Neuronal stem cell (in vitro differentiated cells): Measurements from ENCODE around the gene KCNJ5.

Experiments used
- DNase-seq: peaks from one replicate; pipeline ENCODE4 v3.0.0-alpha.2; 2013; ENCODE audit warnings: low spot score
- H2AFZ ChIP-seq: one replicate; pipeline ENCODE4 v1.6.1; 2013; ENCODE audit warnings: mild to moderate bottlenecking, low read length, inconsistent platforms
- H2AK5ac ChIP-seq: 2 replicates; pipeline ENCODE4 v1.6.1; 2013; ENCODE audit warnings: low read depth, mild to moderate bottlenecking, inconsistent platforms, low read length, moderate library complexity, mixed read lengths
- H2BK120ac ChIP-seq: 2 replicates; pipeline ENCODE4 v1.6.1; 2013; ENCODE audit warnings: low read depth, mild to moderate bottlenecking, inconsistent platforms, low read length, moderate library complexity, mixed read lengths
- H2BK12ac ChIP-seq: one replicate; pipeline ENCODE4 v1.6.1; 2013; ENCODE audit warnings: low read length, inconsistent platforms
- H2BK15ac ChIP-seq: 2 replicates; pipeline ENCODE4 v1.6.1; 2013; ENCODE audit warnings: mild to moderate bottlenecking, low read length, inconsistent platforms, mixed read lengths
- H2BK5ac ChIP-seq: one replicate; pipeline ENCODE4 v1.6.1; 2013; ENCODE audit warnings: inconsistent platforms, mild to moderate bottlenecking, low read length, moderate library complexity
- H3K14ac ChIP-seq: one replicate; pipeline ENCODE4 v1.6.1; 2013; ENCODE audit warnings: low read length, inconsistent platforms
- H3K18ac ChIP-seq: 2 replicates; pipeline ENCODE4 v1.6.1; 2013; ENCODE audit warnings: low read length, inconsistent platforms
- H3K23ac ChIP-seq: 2 replicates; pipeline ENCODE4 v1.6.1; 2013; ENCODE audit warnings: low read depth, mild to moderate bottlenecking, mixed read lengths, low read length, inconsistent platforms; ENCODE audit not compliant: poor library complexity
- H3K27ac ChIP-seq: replicated peaks from 3 replicates; pipeline ENCODE4 v1.5.1; 2013; ENCODE audit warnings: low read length, inconsistent platforms
- H3K27me3 ChIP-seq, 3 experiments: 2 replicates each; pipeline ENCODE4 v1.6.1; 2013; ENCODE audit warnings: low read length in 3 of 3, mild to moderate bottlenecking in 2 of 3, inconsistent platforms in 1 of 3, low read depth in 1 of 3, mixed read lengths in 1 of 3, moderate library complexity in 1 of 3; ENCODE audit not compliant: control insufficient read depth in 3 of 3, insufficient read depth in 3 of 3
- H3K36me3 ChIP-seq, 2 donors: replicated peaks in 1 of 2; 2 replicates each; pipeline ENCODE4 v1.6.1; 2013; ENCODE audit warnings: low read length in 2 of 2; ENCODE audit not compliant: control insufficient read depth in 2 of 2, insufficient read depth in 2 of 2
- H3K4ac ChIP-seq: 2 replicates; pipeline ENCODE4 v1.6.1; 2013; ENCODE audit warnings: inconsistent platforms, mild to moderate bottlenecking, low read length, moderate library complexity
- H3K4me1 ChIP-seq, 2 donors: 1 replicate in 1 of 2; 2 replicates in 1 of 2; pipeline ENCODE4 v1.6.1; 2013; ENCODE audit warnings: low read length in 2 of 2, low read depth in 1 of 2; ENCODE audit not compliant: control insufficient read depth in 2 of 2, insufficient read depth in 1 of 2
- H3K4me2 ChIP-seq: one replicate; pipeline ENCODE4 v1.6.1; 2013; ENCODE audit warnings: mild to moderate bottlenecking, low read length, inconsistent platforms; ENCODE audit not compliant: insufficient read depth, poor library complexity, severe bottlenecking
- H3K4me3 ChIP-seq, 2 donors: 2 replicates each; pipeline ENCODE4 v1.5.1; 2013; ENCODE audit warnings: low read length in 2 of 2, mild to moderate bottlenecking in 2 of 2, inconsistent platforms in 1 of 2, moderate library complexity in 1 of 2
- H3K79me1 ChIP-seq: one replicate; pipeline ENCODE4 v1.6.1; 2013; ENCODE audit warnings: low read depth, mild to moderate bottlenecking, inconsistent platforms, low read length, moderate library complexity
- H3K9ac ChIP-seq: one replicate; pipeline ENCODE4 v1.6.1; 2013; ENCODE audit warnings: mild to moderate bottlenecking, low read depth, low read length, inconsistent platforms; ENCODE audit not compliant: poor library complexity
- H3K9me3 ChIP-seq, 2 donors: replicated peaks in 1 of 2; 2 replicates each; pipeline versions ENCODE3 to v1.6.1; 2013; ENCODE audit warnings: low read length in 2 of 2, mild to moderate bottlenecking in 2 of 2, inconsistent platforms in 1 of 2, low read depth in 1 of 2, mixed read lengths in 1 of 2, moderate library complexity in 1 of 2; ENCODE audit not compliant: control insufficient read depth in 2 of 2, insufficient read depth in 1 of 2
- H4K8ac ChIP-seq: one replicate; pipeline ENCODE4 v1.6.1; 2013; ENCODE audit warnings: low read depth, mild to moderate bottlenecking, inconsistent platforms, low read length, moderate library complexity
- H4K91ac ChIP-seq: one replicate; pipeline ENCODE4 v1.6.1; 2013; ENCODE audit warnings: low read length, low read depth, mild to moderate bottlenecking, inconsistent platforms; ENCODE audit not compliant: poor library complexity
- WGBS, 2 donors: extraction: QIAGEN DNeasy Blood & Tissue Kit; methylation state at CpG; one replicate each; pipeline ENCODE4 v1.1.7; 2013; ENCODE audit warnings: missing lambda C conversion rate in 2 of 2, mixed read lengths in 1 of 2; ENCODE audit not compliant: insufficient read length in 2 of 2, insufficient replicate concordance in 1 of 2; ENCODE audit errors: extremely low coverage in 2 of 2; 5-methylcytosine and 5-hydroxymethylcytosine counted together

The KCNJ5 gene

DNA sequence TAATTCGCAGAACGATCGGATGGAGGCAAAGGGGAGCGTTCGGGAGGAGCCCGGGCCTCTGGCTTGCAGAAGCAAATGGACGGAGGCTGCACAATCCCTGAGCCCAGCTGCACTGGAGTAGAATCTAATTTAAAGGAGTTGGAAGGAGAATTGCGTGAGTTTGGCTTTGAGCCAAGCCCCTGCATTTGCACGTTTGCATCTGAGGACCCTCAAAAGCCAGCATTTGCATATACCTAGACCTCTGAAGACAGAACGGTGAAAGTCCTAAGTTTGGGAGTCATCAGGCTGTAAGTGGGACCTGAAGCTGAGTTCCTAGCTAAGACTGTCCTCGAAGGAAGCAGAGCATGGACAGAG, 35.9 kb downstream of the KCNJ5 start:
- no peaks in the 10 kb centered on the region for H3K36me3 ChIP-seq
- peaks cover 13 to 21% of the 10 kb centered on the region in 2 donors for H3K4me1 ChIP-seq
- no peaks in the 10 kb centered on the region for H3K9me3 ChIP-seq
- H3K4me3 ChIP-seq = no peak overlapping the region
- no CpG with 5 or more reads among the region's 11 CpGs for WGBS, 2 donors
- no peak for DNase-seq
- no peak overlapping the region for H3K9ac ChIP-seq
- H2BK5ac ChIP-seq = no peak overlapping the region
- no peak overlapping the region for H4K8ac ChIP-seq
- no peak overlapping the region for H3K14ac ChIP-seq
- H2BK12ac ChIP-seq = no peak overlapping the region
- no peak overlapping the region for H2AFZ ChIP-seq
- no peak overlapping the region for H4K91ac ChIP-seq
- peak overlapping the region; percentile 87 for H3K18ac ChIP-seq
- peak overlapping the region; percentile 61 for H2BK15ac ChIP-seq
- peaks cover 2 to 46% (median 25%) of the 10 kb centered on the region in 3 experiments for H3K27me3 ChIP-seq
- H3K79me1 ChIP-seq = no peaks in the 10 kb centered on the region
- no peak overlapping the region for H3K27ac ChIP-seq
- peak overlapping the region; percentile 6 for H2AK5ac ChIP-seq
- H2BK120ac ChIP-seq = no peak overlapping the region
- no peak overlapping the region for H3K4me2 ChIP-seq
- H3K4ac ChIP-seq = no peak overlapping the region
- peak overlapping the region; percentile 89 for H3K23ac ChIP-seq

DNA sequence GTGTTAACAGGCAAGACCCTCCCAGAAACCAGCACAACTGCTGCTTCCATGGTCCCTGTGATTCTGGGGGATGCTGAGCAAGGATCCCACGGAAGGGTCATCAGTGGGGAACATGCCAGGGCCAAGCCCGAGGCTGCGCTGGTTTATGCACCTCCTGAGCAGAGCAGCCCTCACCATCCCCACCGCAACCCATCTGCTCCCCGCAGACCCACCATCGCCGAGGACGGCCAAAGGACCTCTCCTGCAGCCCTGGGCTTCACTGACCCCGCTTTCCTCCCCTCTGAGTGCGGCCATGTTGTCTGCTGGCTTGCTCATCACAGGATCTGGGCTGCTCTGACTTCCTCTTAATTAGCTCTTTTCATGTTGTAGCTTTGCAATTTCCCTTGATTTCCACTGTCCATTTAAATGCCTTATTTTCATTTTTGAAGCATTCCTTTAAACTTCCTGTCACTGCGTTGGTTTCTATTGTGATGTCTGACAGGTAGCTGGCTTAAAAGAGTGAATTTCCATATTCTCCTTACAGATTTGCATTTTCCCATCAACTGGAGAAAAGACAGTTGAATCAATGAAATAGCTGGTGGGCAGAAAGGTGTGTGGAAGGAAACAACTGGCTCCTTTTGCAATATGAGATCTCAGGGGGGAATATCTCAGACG, 36.7 kb downstream of the KCNJ5 start:
- H3K18ac ChIP-seq = peak overlapping the region; percentile 84
- H2BK120ac ChIP-seq = peak overlapping the region; percentile 73
- H3K4me2 ChIP-seq = no peak overlapping the region
- no peaks in the 10 kb centered on the region for H3K36me3 ChIP-seq
- no peak overlapping the region for H3K9ac ChIP-seq
- H3K4ac ChIP-seq = no peak overlapping the region
- H3K23ac ChIP-seq = no peak overlapping the region
- peak overlapping the region; percentile 34 for H2AFZ ChIP-seq
- no peak overlapping the region for H3K14ac ChIP-seq
- H3K9me3 ChIP-seq = no peaks in the 10 kb centered on the region
- H2BK15ac ChIP-seq = no peak overlapping the region
- WGBS, 2 donors = no CpG with 5 or more reads among the region's 12 CpGs
- H4K91ac ChIP-seq = no peak overlapping the region
- no peaks in the 10 kb centered on the region for H3K79me1 ChIP-seq
- H4K8ac ChIP-seq = no peak overlapping the region
- H3K4me3 ChIP-seq = no peak overlapping the region
- peaks cover 2 to 46% (median 25%) of the 10 kb centered on the region in 3 experiments for H3K27me3 ChIP-seq
- peak overlapping the region; percentile 87 for H2BK12ac ChIP-seq
- peaks cover 13 to 21% of the 10 kb centered on the region in 2 donors for H3K4me1 ChIP-seq
- H2BK5ac ChIP-seq = no peak overlapping the region
- no peak overlapping the region for H2AK5ac ChIP-seq
- DNase-seq = no peak
- no peak overlapping the region for H3K27ac ChIP-seq

- H2BK5ac ChIP-seq = no peak overlapping the region
- H3K4me3 ChIP-seq = no peak overlapping the region
- no CpG with 5 or more reads among the region's 5 CpGs for WGBS, 2 donors
- H2AFZ ChIP-seq = no peak overlapping the region
- no peak overlapping the region for H3K4ac ChIP-seq
- H3K9ac ChIP-seq = no peak overlapping the region
- no peak overlapping the region for H3K18ac ChIP-seq
- no peak overlapping the region for H4K91ac ChIP-seq
- no peak overlapping the region for H4K8ac ChIP-seq
- DNase-seq = no peak
- H3K27me3 ChIP-seq = peaks cover 2 to 43% (median 27%) of the 10 kb centered on the region in 3 experiments
- no peaks in the 10 kb centered on the region for H3K79me1 ChIP-seq
- no peak overlapping the region for H3K14ac ChIP-seq
- no peak overlapping the region for H2BK15ac ChIP-seq
- no peaks in the 10 kb centered on the region for H3K36me3 ChIP-seq
- H2BK120ac ChIP-seq = no peak overlapping the region
- H3K9me3 ChIP-seq = no peaks in the 10 kb centered on the region
- H2BK12ac ChIP-seq = no peak overlapping the region
- no peak overlapping the region for H2AK5ac ChIP-seq
- no peak overlapping the region for H3K23ac ChIP-seq
- H3K27ac ChIP-seq = no peak overlapping the region
- H3K4me1 ChIP-seq = peaks cover 13 to 21% of the 10 kb centered on the region in 2 donors
- H3K4me2 ChIP-seq = no peak overlapping the region
Measured at GRCh38 chr11:128928400-128928799, 37.2 kb downstream of the KCNJ5 start.

- no peak overlapping the region for H3K4me3 ChIP-seq
- H3K4me1 ChIP-seq = peaks cover 13 to 17% of the 10 kb centered on the region in 2 donors
- H3K79me1 ChIP-seq = no peaks in the 10 kb centered on the region
- H3K4ac ChIP-seq = no peak overlapping the region
- H3K14ac ChIP-seq = no peak overlapping the region
- no CpG with 5 or more reads among the region's 5 CpGs for WGBS, 2 donors
- H3K9ac ChIP-seq = no peak overlapping the region
- no peak for DNase-seq
- H3K4me2 ChIP-seq = no peak overlapping the region
- peak overlapping the region; percentile 3 for H2AFZ ChIP-seq
- peak overlapping the region; percentile 31 for H3K18ac ChIP-seq
- no peaks in the 10 kb centered on the region for H3K9me3 ChIP-seq
- H3K36me3 ChIP-seq = no peaks in the 10 kb centered on the region
- no peak overlapping the region for H4K91ac ChIP-seq
- no peak overlapping the region for H3K27ac ChIP-seq
- H2BK12ac ChIP-seq = no peak overlapping the region
- H2BK120ac ChIP-seq = no peak overlapping the region
- peaks cover 2 to 41% (median 25%) of the 10 kb centered on the region in 3 experiments for H3K27me3 ChIP-seq
- H4K8ac ChIP-seq = no peak overlapping the region
- no peak overlapping the region for H3K23ac ChIP-seq
- H2AK5ac ChIP-seq = no peak overlapping the region
- peak overlapping the region; percentile 19 for H2BK5ac ChIP-seq
- H2BK15ac ChIP-seq = peak overlapping the region; percentile 76
Measured at GRCh38 chr11:128929468-128929867, 38.3 kb downstream of the KCNJ5 start.
